Measurements from ENCODE around the gene AFG3L2. TPM values are rescaled to one million over a fixed set of nuclear protein-coding genes. Genes with fewer than 3 reads are reported as not detected.
A peak's percentile ranks its signal among the peaks of the same experiment; 100 is the strongest.

The AFG3L2 gene
- polyA plus RNA-seq (2012; ENCODE audit: insufficient read depth, insufficient read length, low read depth), result 18.5 TPM

DNA sequence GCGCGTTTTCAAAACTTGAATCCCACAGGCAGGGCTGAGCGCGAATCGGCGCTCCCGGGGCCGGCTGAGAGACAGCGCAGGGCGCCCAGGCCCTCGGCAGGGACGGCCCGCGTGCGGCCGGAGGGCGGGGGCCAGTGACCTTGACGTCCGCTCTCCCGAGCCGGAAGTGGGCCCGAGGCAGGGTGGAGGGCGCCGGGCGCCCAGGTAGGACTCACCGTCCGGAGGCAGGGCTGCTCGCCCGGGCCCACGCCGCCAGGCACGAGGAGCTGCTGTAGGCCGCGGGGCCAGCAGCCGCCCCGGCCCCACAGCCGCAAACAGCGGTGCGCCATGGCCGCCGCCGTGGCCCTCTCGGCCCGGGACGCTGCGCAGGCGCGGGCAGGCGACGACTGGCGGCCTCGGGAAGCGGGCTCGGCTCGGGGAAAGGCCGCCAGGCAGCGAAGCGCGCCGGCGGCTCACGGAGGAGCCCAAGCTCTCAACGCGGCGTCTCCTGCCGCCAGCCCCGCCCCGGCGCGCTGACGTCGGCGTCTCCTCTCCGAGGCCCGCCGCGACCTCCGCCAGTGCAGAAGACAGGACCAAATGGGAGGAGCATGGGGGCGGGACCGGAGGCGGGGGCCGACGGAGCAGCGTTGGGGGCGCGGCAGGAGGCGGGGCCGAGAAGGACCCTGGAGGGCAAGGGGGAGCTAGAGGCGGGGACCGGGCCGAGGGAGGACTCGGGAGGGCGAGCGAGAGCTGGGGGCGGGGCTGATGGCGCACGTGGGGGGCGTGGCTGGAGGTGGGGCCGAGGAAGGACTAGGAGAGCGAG is at the start of gene AFG3L2:
AFG3L2 (minus strand) TSS at position 474 of the 802 bp plus-strand sequence; CDS start at position 329, 145 bp downstream.
- no peaks in the 10 kb centered on the region for H3K4me1 ChIP-seq
- peak; percentile 97 for DNase-seq
- no peaks in the 10 kb centered on the region for H3K9me3 ChIP-seq
- peaks cover 3% of the 10 kb centered on the region; the same call in 1 of the 2 replicates for H3K36me3 ChIP-seq
- H3K4me3 ChIP-seq (ENCODE audit: low read depth, low read length), result peak within 1 kb of the TSS; percentile 86
- TF ChIP-seq, protein P1, sequence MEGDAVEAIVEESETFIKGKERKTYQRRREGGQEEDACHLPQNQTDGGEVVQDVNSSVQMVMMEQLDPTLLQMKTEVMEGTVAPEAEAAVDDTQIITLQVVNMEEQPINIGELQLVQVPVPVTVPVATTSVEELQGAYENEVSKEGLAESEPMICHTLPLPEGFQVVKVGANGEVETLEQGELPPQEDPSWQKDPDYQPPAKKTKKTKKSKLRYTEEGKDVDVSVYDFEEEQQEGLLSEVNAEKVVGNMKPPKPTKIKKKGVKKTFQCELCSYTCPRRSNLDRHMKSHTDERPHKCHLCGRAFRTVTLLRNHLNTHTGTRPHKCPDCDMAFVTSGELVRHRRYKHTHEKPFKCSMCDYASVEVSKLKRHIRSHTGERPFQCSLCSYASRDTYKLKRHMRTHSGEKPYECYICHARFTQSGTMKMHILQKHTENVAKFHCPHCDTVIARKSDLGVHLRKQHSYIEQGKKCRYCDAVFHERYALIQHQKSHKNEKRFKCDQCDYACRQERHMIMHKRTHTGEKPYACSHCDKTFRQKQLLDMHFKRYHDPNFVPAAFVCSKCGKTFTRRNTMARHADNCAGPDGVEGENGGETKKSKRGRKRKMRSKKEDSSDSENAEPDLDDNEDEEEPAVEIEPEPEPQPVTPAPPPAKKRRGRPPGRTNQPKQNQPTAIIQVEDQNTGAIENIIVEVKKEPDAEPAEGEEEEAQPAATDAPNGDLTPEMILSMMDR (IDR thresholded peaks at IDR 0.05; ENCODE audit: low read depth, low read length), result no peak
- no peaks in the 10 kb centered on the region for H3K27me3 ChIP-seq

DNA sequence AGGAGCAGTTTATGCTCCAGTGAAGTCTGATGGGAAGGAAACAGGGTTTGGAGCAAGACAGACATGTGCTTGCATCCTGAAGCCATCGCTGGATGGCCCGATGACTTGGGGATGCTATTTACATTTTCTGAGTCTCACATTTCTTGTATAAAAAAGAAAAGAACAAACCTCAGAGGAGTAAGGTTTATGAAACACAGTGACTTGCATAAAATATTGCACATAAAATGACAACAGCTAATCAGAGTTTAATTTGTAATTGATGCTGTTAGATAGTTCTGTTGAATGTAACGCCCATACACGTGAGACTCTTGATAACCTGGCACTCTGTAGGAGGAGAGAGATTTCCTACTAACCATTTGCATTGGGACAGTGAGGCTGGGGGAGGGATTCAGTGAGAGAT is 47.2 kb upstream of the AFG3L2 start:
- H3K4me3 ChIP-seq (ENCODE audit: low read depth, low read length), result no peak overlapping the region
- no peaks in the 10 kb centered on the region for H3K27me3 ChIP-seq
- H3K9me3 ChIP-seq, result no peaks in the 10 kb centered on the region
- TF ChIP-seq, protein P1 (IDR thresholded peaks at IDR 0.05; ENCODE audit: low read depth, low read length), result no peak
- H3K36me3 ChIP-seq, result no peaks in the 10 kb centered on the region
- H3K4me1 ChIP-seq, result 0 out of 2 replicates have a peak, but pooled peaks cover 3% of the 10 kb centered on the region
- DNase-seq, result no peak

DNA sequence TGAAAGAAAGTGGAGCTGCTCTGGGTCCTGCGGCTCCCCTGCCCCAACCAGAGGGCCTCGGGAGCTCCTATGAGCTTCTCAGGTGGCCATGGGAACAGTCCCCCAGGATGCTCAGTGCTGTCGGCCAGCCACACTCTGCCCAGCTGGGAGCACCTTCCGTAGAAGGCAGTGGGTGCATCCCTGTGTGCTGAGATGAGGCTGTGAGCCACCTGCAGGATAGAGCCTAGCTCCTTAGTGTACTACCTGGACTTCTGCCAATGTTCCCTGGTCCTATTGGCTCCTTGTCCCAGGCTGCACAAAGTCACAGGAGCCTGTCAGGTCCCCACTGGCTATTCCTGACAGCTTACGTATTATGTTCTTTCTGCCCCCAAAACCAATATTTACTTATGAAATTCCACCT is 46.8 kb upstream of the AFG3L2 start:
- Histone ChIP-seq H3K27me3 (no peaks in the 10 kb centered on the region), H3K4me3 (ENCODE audit: low read depth, low read length) (no peak overlapping the region), H3K4me1 (0 out of 2 replicates have a peak, but pooled peaks cover 3% of the 10 kb centered on the region), H3K9me3 (no peaks in the 10 kb centered on the region), H3K36me3 (no peaks in the 10 kb centered on the region)
- DNase-seq, result no peak
- TF ChIP-seq, protein P1 (IDR thresholded peaks at IDR 0.05; ENCODE audit: low read depth, low read length), result no peak

DNA sequence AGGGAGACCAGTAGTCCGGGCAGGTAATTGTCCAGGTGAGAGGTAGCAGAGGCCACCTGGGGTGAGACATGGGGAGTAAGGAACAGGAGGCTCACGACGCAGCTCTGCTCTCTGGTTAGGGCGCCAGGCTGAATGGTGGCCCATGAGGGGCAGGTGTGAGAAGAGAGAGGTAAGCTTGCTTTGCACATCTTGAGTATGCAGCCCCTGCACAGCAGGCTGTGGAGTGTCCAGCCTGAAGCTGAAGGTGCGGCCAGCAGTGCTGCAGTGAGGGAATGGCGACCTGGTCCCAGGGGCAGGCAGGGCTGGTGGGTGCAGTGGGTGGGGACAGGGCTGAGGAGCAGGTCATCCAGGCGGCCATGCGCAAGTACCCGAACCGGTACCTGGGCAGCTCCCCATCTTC is 46.4 kb upstream of the AFG3L2 start:
- H3K4me1 ChIP-seq, result 0 out of 2 replicates have a peak, but pooled peaks cover 3% of the 10 kb centered on the region
- no peak for DNase-seq
- no peaks in the 10 kb centered on the region for H3K27me3 ChIP-seq
- H3K36me3 ChIP-seq, result no peaks in the 10 kb centered on the region
- H3K9me3 ChIP-seq, result no peaks in the 10 kb centered on the region
- TF ChIP-seq, protein P1 (IDR thresholded peaks at IDR 0.05; ENCODE audit: low read depth, low read length), result no peak
- H3K4me3 ChIP-seq (ENCODE audit: low read depth, low read length), result no peak overlapping the region

DNA sequence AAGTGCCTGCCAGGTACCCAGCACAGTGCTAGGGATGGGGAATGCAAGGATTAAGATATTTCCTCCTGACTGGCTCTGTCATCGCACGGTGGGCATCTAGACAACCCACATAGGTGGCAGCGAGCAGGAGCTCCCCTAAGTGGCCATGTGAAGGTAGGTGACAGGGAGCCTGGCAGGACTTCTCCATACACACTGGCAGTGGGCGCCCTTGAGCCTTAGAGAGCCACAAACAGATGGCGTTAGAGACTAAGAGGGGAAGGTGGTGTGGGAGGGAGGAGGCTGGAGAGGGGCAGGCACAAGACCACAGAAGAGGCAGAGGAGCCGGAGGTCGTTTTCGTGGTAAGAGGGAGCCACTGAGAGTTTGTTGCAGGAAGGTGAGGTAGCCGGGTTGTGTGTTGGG is 45.9 kb upstream of the AFG3L2 start:
- Histone ChIP-seq H3K36me3 (no peaks in the 10 kb centered on the region), H3K4me3 (ENCODE audit: low read depth, low read length) (no peak overlapping the region), H3K4me1 (0 out of 2 replicates have a peak, but pooled peaks cover 3% of the 10 kb centered on the region), H3K9me3 (no peaks in the 10 kb centered on the region), H3K27me3 (no peaks in the 10 kb centered on the region)
- DNase-seq, result peak; percentile 31
- TF ChIP-seq, protein P1 (IDR thresholded peaks at IDR 0.05; ENCODE audit: low read depth, low read length), result peak; percentile 30

DNA sequence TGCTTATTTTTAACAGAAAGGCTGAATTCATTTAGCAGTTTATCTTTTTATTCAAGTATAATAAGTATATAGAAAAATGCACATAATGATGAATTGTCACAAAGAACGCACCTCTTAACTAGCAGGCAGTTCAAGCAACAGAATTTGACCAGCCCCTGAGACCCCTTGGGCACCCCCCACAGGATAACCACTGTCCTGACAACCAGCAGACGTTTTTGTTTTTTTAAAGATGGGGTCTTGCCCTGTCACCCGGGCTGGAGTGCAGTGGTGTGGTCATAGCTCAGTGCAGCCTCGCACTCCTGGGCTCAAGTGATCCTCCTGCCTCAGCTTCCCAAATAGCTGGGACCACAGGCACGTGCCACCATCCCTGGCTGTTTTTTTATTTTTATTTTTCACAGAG is 44.7 kb upstream of the AFG3L2 start:
- no peaks in the 10 kb centered on the region for H3K36me3 ChIP-seq
- no peaks in the 10 kb centered on the region for H3K9me3 ChIP-seq
- H3K27me3 ChIP-seq, result no peaks in the 10 kb centered on the region
- H3K4me1 ChIP-seq, result 0 out of 2 replicates have a peak, but pooled peaks cover 3% of the 10 kb centered on the region
- TF ChIP-seq, protein P1 (IDR thresholded peaks at IDR 0.05; ENCODE audit: low read depth, low read length), result no peak
- no peak overlapping the region for H3K4me3 ChIP-seq (ENCODE audit: low read depth, low read length)
- no peak for DNase-seq

All from BE2C (cell line).